Stomach (tissue), 4 donors: ENCODE results near the gene TRAF7.

Experiments
- CTCF ChIP-seq, 7 experiments: fragments of 450-650 bp in 4 of 7; fragments of 200-600 bp in 3 of 7; sonication (generic) in 3 of 7; IDR thresholded peaks; one replicate each; pipeline ENCODE4 v1.5.1; 2016 to 2019; ENCODE audit warnings: antibody characterized with exemption in 7 of 7, control low read depth in 2 of 7, mild to moderate bottlenecking in 1 of 7
- POLR2A ChIP-seq, 4 donors: fragments of 450-650 bp; IDR thresholded peaks; one replicate each; pipeline ENCODE4 v1.6.1; 2016; ENCODE audit warnings: antibody characterized with exemption in 4 of 4, control low read depth in 2 of 4, mild to moderate bottlenecking in 1 of 4, moderate library complexity in 1 of 4
- POLR2AphosphoS5 ChIP-seq, 3 donors: sonication (generic); formaldehyde crosslinking; IDR thresholded peaks; one replicate each; pipeline ENCODE4 v1.6.1; 2016; ENCODE audit warnings: antibody characterized with exemption in 3 of 3

- TF ChIP-seq CTCF (IDR thresholded peaks at IDR 0.05) (no peak), POLR2A (IDR thresholded peaks at IDR 0.05) (no peak), POLR2AphosphoS5 (IDR thresholded peaks at IDR 0.05) (no peak)
These were observed 4.1 kb upstream of the TRAF7 start for GRCh38 chr16:2151188-2152091.
